ENCODE measurements around the gene OPRM1. TPM values are rescaled to one million over a fixed set of nuclear protein-coding genes. Genes with fewer than 3 reads are reported as not detected.

Gene OPRM1
- total and polyA plus RNA-seq, 8 donors: 0.45 to 1.5 TPM; not detected in 6

- no peak overlapping the region for H3K27ac ChIP-seq
- intact Hi-C loops (cut with DNase I; ENCODE audit: low total_unique reads): no loop called here
- WGBS, 5 donors: 70 to 80% (median 71%) methylated on average over 6 of the region's 6 CpGs
- H3K36me3 ChIP-seq: peaks cover 0 to 6% (median 0%) of the 10 kb centered on the region in 4 donors
- DNase-seq: no peak
- TF ChIP-seq POLR2A (IDR thresholded peaks at IDR 0.05): no peak
- no peaks in the 10 kb centered on the region for H3K27me3 ChIP-seq
- no peak overlapping the region for H3K4me3 ChIP-seq
- no peaks in the 10 kb centered on the region for H3K9me3 ChIP-seq
- H3K4me1 ChIP-seq: no peaks in the 10 kb centered on the region
Measured at GRCh38 chr6:154218787-154219186, 179.7 kb downstream of the OPRM1 start.

DNA sequence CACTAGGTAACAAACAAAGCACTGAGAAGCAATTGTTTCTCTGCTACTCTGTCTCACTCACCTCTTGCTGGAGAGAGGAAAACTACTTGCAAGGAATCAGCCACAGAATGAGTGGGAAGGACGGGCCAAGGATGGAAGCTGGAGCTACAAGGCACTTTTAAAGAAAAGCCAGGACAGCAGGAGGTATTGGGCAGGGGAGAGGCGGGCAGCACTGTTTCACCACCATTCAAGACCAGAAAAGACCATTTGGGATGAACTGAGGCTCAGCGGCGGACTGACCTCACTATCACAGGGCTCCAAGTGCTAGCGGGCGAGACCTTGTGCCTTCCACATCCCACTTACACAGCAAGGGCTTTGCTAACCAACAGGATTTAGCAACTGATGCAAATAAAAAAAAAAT is 180.2 kb downstream of the OPRM1 start:
- no peak for DNase-seq
- Histone ChIP-seq H3K4me1 (no peaks in the 10 kb centered on the region), H3K9me3 (no peaks in the 10 kb centered on the region), H3K27me3 (no peaks in the 10 kb centered on the region), H3K36me3 (peaks cover 0 to 6% (median 0%) of the 10 kb centered on the region in 4 donors), H3K27ac (no peak overlapping the region), H3K4me3 (no peak overlapping the region)
- TF ChIP-seq CTCF (IDR thresholded peaks at IDR 0.05) (no peak), EP300 (IDR thresholded peaks at IDR 0.05) (no peak), POLR2AphosphoS5 (IDR thresholded peaks at IDR 0.05) (no peak), POLR2A (IDR thresholded peaks at IDR 0.05) (no peak)
- intact Hi-C loops (cut with DNase I; ENCODE audit: low total_unique reads): no loop called here
- 88 to 95% (median 89%) methylated on average over 6 of the region's 6 CpGs for WGBS, 5 donors

- intact Hi-C loops (cut with DNase I; ENCODE audit: low total_unique reads): no loop called here
Measured at GRCh38 chr6:154222716-154223115, 183.7 kb downstream of the OPRM1 start.

DNA sequence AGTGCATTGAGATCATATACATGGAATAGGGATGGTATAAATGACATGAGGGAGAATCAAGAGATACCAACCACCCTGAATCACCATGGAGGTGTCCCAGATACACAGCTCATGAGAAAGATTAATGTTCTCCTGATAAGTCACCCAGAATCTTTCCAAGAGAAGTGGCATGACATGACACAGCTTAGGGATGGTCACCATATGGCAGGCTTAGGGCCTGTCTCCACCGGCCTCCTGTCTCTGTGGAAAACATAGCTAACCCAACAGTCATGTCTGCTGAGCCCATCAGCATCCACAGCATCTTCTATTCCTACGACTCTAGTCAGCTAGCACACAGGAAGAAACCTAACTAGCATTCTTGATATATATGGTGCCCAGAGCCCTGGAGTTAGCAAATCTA is 184.3 kb downstream of the OPRM1 start:
- Histone ChIP-seq H3K4me1 (no peaks in the 10 kb centered on the region), H3K27me3 (no peaks in the 10 kb centered on the region), H3K9me3 (no peaks in the 10 kb centered on the region), H3K4me3 (no peak overlapping the region), H3K27ac (no peak overlapping the region), H3K36me3 (peaks cover 0 to 6% (median 0%) of the 10 kb centered on the region in 4 donors)
- TF ChIP-seq CTCF (IDR thresholded peaks at IDR 0.05) (no peak), POLR2AphosphoS5 (IDR thresholded peaks at IDR 0.05) (no peak), POLR2A (IDR thresholded peaks at IDR 0.05) (no peak), EP300 (IDR thresholded peaks at IDR 0.05) (no peak)
- no peak for DNase-seq
- intact Hi-C loops (cut with DNase I; ENCODE audit: low total_unique reads): no loop called here
- 78 to 98% (median 96%) methylated on average over 2 of the region's 2 CpGs for WGBS, 5 donors

More at GRCh38 chr6:154222716-154223115, 183.7 kb downstream of the OPRM1 start:
- Histone ChIP-seq H3K4me1 (no peaks in the 10 kb centered on the region), H3K9me3 (no peaks in the 10 kb centered on the region), H3K27ac (no peak overlapping the region), H3K27me3 (no peaks in the 10 kb centered on the region), H3K4me3 (no peak overlapping the region), H3K36me3 (peaks cover 0 to 6% (median 0%) of the 10 kb centered on the region in 4 donors)
- no peak for DNase-seq
- WGBS, 5 donors: 71 to 83% (median 77%) methylated on average over 6 of the region's 6 CpGs
- TF ChIP-seq POLR2AphosphoS5 (IDR thresholded peaks at IDR 0.05) (no peak), CTCF (IDR thresholded peaks at IDR 0.05) (no peak)

- H3K4me1 ChIP-seq: no peaks in the 10 kb centered on the region
- no peak for DNase-seq
- no peaks in the 10 kb centered on the region for H3K27me3 ChIP-seq
- TF ChIP-seq EP300 (IDR thresholded peaks at IDR 0.05) (no peak), POLR2A (IDR thresholded peaks at IDR 0.05) (no peak), CTCF (IDR thresholded peaks at IDR 0.05) (no peak), POLR2AphosphoS5 (IDR thresholded peaks at IDR 0.05) (no peak)
- intact Hi-C loops (cut with DNase I; ENCODE audit: low total_unique reads): no loop called here
- WGBS, 5 donors: 87 to 94% (median 90%) methylated on average over 3 of the region's 3 CpGs
- H3K9me3 ChIP-seq: no peaks in the 10 kb centered on the region
- no peak overlapping the region for H3K4me3 ChIP-seq
- no peaks in the 10 kb centered on the region for H3K36me3 ChIP-seq
- H3K27ac ChIP-seq: no peak overlapping the region
Measured at GRCh38 chr6:154226461-154226860, 187.4 kb downstream of the OPRM1 start.
